ENCODE data around the gene C1QTNF8.

C1QTNF8 gene

GRCh38 chr16:1090620-1091587 is 5.1 kb downstream of the C1QTNF8 start:
- H3K79me2 ChIP-seq (ENCODE audit: insufficient read depth, low read length) = no peaks in the 10 kb centered on the region
- H2AFZ ChIP-seq (ENCODE audit: low read length) = no peak overlapping the region
- H4K20me1 ChIP-seq (ENCODE audit: insufficient read depth, low read length) = no peaks in the 10 kb centered on the region
- H3F3A ChIP-seq (ENCODE audit: insufficient read depth, low read length) = no peaks in the 10 kb centered on the region
- no peak overlapping the region for H3K27ac ChIP-seq (ENCODE audit: low read depth, low read length, poor library complexity, severe bottlenecking)
- H3K27me3 ChIP-seq (ENCODE audit: insufficient read depth, low read length) = no peaks in the 10 kb centered on the region
- H3K4me3 ChIP-seq (ENCODE audit: low read depth, low read length, poor library complexity, severe bottlenecking) = no peak overlapping the region
- no peaks in the 10 kb centered on the region for H3K9me3 ChIP-seq (ENCODE audit: low read length)
- no peaks in the 10 kb centered on the region for H3K36me3 ChIP-seq (ENCODE audit: insufficient read depth, low read length)
- H3K4me1 ChIP-seq (ENCODE audit: insufficient read depth, low read length, severe bottlenecking) = no peaks in the 10 kb centered on the region
- no peak overlapping the region for H3K9ac ChIP-seq (ENCODE audit: low read length)
- H3K4me2 ChIP-seq (ENCODE audit: low read length) = no peak overlapping the region
- TF ChIP-seq CTCF (IDR thresholded peaks at IDR 0.05; ENCODE audit: low read length) = no peak
- no peak for TF ChIP-seq EZH2 (IDR thresholded peaks at IDR 0.05; ENCODE audit: borderline replicate concordance, low read length)
- no peaks in the 10 kb centered on the region for H3K9me2 ChIP-seq (ENCODE audit: low read depth, low read length)

- Histone ChIP-seq H3K9ac (ENCODE audit: low read length) (no peak overlapping the region), H3K27me3 (ENCODE audit: insufficient read depth, low read length) (no peaks in the 10 kb centered on the region), H4K20me1 (ENCODE audit: insufficient read depth, low read length) (no peaks in the 10 kb centered on the region), H3K4me1 (ENCODE audit: insufficient read depth, low read length, severe bottlenecking) (no peaks in the 10 kb centered on the region), H3K4me3 (ENCODE audit: low read depth, low read length, poor library complexity, severe bottlenecking) (no peak overlapping the region), H3K4me2 (ENCODE audit: low read length) (no peak overlapping the region), H3K9me3 (ENCODE audit: low read length) (0 out of 2 replicates have a peak, but pooled peaks cover under 1% of the 10 kb centered on the region), H3K9me2 (ENCODE audit: low read depth, low read length) (no peaks in the 10 kb centered on the region), H3K79me2 (ENCODE audit: insufficient read depth, low read length) (no peaks in the 10 kb centered on the region), H3K27ac (ENCODE audit: low read depth, low read length, poor library complexity, severe bottlenecking) (no peak overlapping the region), H3F3A (ENCODE audit: insufficient read depth, low read length) (no peaks in the 10 kb centered on the region), H2AFZ (ENCODE audit: low read length) (no peak overlapping the region), H3K36me3 (ENCODE audit: insufficient read depth, low read length) (no peaks in the 10 kb centered on the region)
- no peak for TF ChIP-seq EZH2 (IDR thresholded peaks at IDR 0.05; ENCODE audit: borderline replicate concordance, low read length)
- no peak for TF ChIP-seq CTCF (IDR thresholded peaks at IDR 0.05; ENCODE audit: low read length)
Measured at GRCh38 chr16:1089822-1090619, 6.0 kb downstream of the C1QTNF8 start.

- no peaks in the 10 kb centered on the region for H3K4me1 ChIP-seq (ENCODE audit: insufficient read depth, low read length, severe bottlenecking)
- no peaks in the 10 kb centered on the region for H3K79me2 ChIP-seq (ENCODE audit: insufficient read depth, low read length)
- no peak overlapping the region for H2AFZ ChIP-seq (ENCODE audit: low read length)
- TF ChIP-seq CTCF (IDR thresholded peaks at IDR 0.05; ENCODE audit: low read length) = no peak
- no peak for TF ChIP-seq EZH2 (IDR thresholded peaks at IDR 0.05; ENCODE audit: borderline replicate concordance, low read length)
- no peak overlapping the region for H3K4me3 ChIP-seq (ENCODE audit: low read depth, low read length, poor library complexity, severe bottlenecking)
- no peak overlapping the region for H3K27ac ChIP-seq (ENCODE audit: low read depth, low read length, poor library complexity, severe bottlenecking)
- no peaks in the 10 kb centered on the region for H3K9me2 ChIP-seq (ENCODE audit: low read depth, low read length)
- no peak overlapping the region for H3K9ac ChIP-seq (ENCODE audit: low read length)
- H3K27me3 ChIP-seq (ENCODE audit: insufficient read depth, low read length) = 0 out of 2 replicates have a peak, but pooled peaks cover 5% of the 10 kb centered on the region
- 0 out of 2 replicates have a peak, but pooled peaks cover 3% of the 10 kb centered on the region for H3K9me3 ChIP-seq (ENCODE audit: low read length)
- H4K20me1 ChIP-seq (ENCODE audit: insufficient read depth, low read length) = no peaks in the 10 kb centered on the region
- H3F3A ChIP-seq (ENCODE audit: insufficient read depth, low read length) = no peaks in the 10 kb centered on the region
- H3K36me3 ChIP-seq (ENCODE audit: insufficient read depth, low read length) = no peaks in the 10 kb centered on the region; the same call in 1 of the 2 replicates
- H3K4me2 ChIP-seq (ENCODE audit: low read length) = no peak overlapping the region
Measured at GRCh38 chr16:1089439-1089821, 6.6 kb downstream of the C1QTNF8 start.

All from OCI-LY1 (cell line).